ENCODE measurements around the gene ELL2. TPM values are rescaled to one million over a fixed set of nuclear protein-coding genes. Genes with fewer than 3 reads are reported as not detected.

Gene ELL2
- 20.9 and 34.2 TPM in 2 replicates for total RNA-seq

DNA sequence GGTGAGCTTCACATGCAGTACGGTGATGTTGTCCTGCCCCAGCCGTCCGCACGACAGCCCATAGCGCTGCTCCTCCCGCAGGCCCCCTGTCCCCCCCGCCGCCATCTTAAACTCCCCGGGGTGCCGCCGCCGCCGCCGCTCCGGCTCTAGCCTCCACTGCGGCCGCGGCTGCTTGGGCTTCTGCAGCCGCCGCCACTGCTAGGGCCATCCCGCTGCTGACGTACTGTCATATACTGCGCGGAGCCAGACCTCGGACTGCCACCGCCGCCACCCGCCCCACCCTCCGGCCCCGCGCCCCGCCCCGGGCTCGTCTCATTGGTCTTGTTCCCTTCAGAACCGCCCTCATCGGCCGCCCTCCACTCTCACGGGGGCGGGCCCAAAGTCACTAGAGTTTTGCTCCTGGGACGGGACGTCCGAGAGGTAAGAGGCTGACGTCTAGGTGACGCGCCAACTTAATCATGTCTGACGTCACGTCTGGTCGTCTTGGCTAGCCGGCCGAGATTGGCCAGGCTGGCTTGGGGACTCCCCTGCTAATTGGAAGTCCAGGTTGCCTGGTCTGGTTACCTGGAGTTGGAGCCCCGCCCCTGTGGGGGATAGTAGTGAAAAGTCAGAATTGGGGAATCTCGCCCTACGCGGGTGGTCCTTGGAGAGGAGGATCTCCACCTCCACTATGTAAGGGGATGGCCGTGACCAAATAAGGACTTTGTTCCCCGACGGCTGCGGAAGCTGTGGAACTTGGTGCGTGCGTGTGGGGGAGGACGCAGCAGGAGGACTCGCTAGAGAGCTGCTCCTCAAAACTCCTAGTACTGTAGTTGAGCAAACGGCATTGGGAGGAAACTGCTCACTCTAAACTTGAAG is at the start of gene ELL2:
TSS of gene ELL2 (minus strand) at position 235 of the 858 bp plus-strand sequence. CDS start at position 105, 130 bp downstream.

Other genes with a start within 250 kb of the ELL2 start
- 101 and 122 TPM in 2 replicates for gene RHOBTB3, start 230.5 kb downstream of the ELL2 start, total RNA-seq
- 237 and 318 TPM in 2 replicates for gene GLRX, start 139.1 kb downstream of the ELL2 start, total RNA-seq